ENCODE measurements around the gene PHF24. TPM values are rescaled to one million over a fixed set of nuclear protein-coding genes. Genes with fewer than 3 reads are reported as not detected.

The PHF24 gene
- total RNA-seq, 1 experiment from 2014 or later, result 0.47 TPM

DNA sequence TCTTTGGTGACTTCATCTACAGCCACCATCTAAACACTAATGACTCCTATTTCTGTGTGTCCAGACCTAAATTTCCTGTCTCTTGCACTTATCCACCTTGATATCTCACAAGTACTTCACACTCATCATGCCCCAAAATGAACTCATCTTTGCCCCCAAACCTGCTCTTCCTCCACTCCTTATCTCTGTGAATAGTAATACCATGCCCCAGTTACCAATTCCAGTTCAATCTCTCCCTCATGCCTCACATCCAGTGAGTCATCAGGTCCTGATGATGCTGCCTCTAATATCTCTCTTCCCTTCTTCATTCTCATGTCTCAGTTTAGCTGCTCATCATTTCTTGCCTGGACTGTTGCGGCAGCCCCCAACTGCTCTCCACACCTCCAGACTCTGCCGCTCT is 16.6 kb downstream of the PHF24 start:
- H2AFZ ChIP-seq (ENCODE audit: low read depth, low read length, poor library complexity, severe bottlenecking), result no peak overlapping the region
- no TSS peak for BruUV-seq (replicated peaks)
- no peaks in the 10 kb centered on the region for H3K9me3 ChIP-seq (ENCODE audit: control insufficient read depth in 1 of 2, insufficient read depth in 1 of 2, low read depth in 1 of 2, low read length in 2 of 2)
- POLR2A ChIA-PET, result no interaction called here
- intact Hi-C loops (cut with micrococcal nuclease), result no loop called here
- H3K9me2 ChIP-seq (ENCODE audit: insufficient read depth), result no peaks in the 10 kb centered on the region
- H3K4me2 ChIP-seq (ENCODE audit: low read length), result no peak overlapping the region
- no peaks in the 10 kb centered on the region for H4K20me1 ChIP-seq (ENCODE audit: insufficient read depth)
- TF ChIP-seq CEBPB (IDR thresholded peaks at IDR 0.05; ENCODE audit: low read depth) (no peak), POLR2AphosphoS5 (IDR thresholded peaks at IDR 0.05; ENCODE audit: low read depth, low read length) (no peak), JUND (IDR thresholded peaks at IDR 0.05) (no peak), EZH2 (IDR thresholded peaks at IDR 0.05) (no peak), EZH2phosphoT487 (IDR thresholded peaks at IDR 0.05; ENCODE audit: borderline replicate concordance) (no peak), RAD21 (IDR thresholded peaks at IDR 0.05; ENCODE audit: low read depth) (no peak), SIN3A (IDR thresholded peaks at IDR 0.05; ENCODE audit: low read depth) (no peak), YY1 (IDR thresholded peaks at IDR 0.05; ENCODE audit: extremely low read depth, insufficient replicate concordance, low read depth, low read length) (no peak), SRF (IDR thresholded peaks at IDR 0.05; ENCODE audit: low read depth) (no peak), TCF7L2 (IDR thresholded peaks at IDR 0.05; ENCODE audit: borderline replicate concordance, extremely low read depth, insufficient read depth, insufficient read length) (no peak), ZFX (IDR thresholded peaks at IDR 0.05) (no peak), SP1 (IDR thresholded peaks at IDR 0.05; ENCODE audit: low read depth) (no peak), POLR2A (IDR thresholded peaks at IDR 0.05; ENCODE audit: borderline replicate concordance, extremely low read depth, insufficient read depth, insufficient read length) (no peak), ELF1 (IDR thresholded peaks at IDR 0.05; ENCODE audit: borderline replicate concordance, low read depth) (no peak), EGR1 (IDR thresholded peaks at IDR 0.05; ENCODE audit: low read depth) (no peak)
- TF ChIP-seq, protein P1, sequence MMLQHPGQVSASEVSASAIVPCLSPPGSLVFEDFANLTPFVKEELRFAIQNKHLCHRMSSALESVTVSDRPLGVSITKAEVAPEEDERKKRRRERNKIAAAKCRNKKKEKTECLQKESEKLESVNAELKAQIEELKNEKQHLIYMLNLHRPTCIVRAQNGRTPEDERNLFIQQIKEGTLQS (IDR thresholded peaks at IDR 0.05), result no peak
- TF ChIP-seq, protein P2, sequence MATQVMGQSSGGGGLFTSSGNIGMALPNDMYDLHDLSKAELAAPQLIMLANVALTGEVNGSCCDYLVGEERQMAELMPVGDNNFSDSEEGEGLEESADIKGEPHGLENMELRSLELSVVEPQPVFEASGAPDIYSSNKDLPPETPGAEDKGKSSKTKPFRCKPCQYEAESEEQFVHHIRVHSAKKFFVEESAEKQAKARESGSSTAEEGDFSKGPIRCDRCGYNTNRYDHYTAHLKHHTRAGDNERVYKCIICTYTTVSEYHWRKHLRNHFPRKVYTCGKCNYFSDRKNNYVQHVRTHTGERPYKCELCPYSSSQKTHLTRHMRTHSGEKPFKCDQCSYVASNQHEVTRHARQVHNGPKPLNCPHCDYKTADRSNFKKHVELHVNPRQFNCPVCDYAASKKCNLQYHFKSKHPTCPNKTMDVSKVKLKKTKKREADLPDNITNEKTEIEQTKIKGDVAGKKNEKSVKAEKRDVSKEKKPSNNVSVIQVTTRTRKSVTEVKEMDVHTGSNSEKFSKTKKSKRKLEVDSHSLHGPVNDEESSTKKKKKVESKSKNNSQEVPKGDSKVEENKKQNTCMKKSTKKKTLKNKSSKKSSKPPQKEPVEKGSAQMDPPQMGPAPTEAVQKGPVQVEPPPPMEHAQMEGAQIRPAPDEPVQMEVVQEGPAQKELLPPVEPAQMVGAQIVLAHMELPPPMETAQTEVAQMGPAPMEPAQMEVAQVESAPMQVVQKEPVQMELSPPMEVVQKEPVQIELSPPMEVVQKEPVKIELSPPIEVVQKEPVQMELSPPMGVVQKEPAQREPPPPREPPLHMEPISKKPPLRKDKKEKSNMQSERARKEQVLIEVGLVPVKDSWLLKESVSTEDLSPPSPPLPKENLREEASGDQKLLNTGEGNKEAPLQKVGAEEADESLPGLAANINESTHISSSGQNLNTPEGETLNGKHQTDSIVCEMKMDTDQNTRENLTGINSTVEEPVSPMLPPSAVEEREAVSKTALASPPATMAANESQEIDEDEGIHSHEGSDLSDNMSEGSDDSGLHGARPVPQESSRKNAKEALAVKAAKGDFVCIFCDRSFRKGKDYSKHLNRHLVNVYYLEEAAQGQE (IDR thresholded peaks at IDR 0.05; ENCODE audit: low read depth), result no peak
- TF ChIP-seq, protein P3, sequence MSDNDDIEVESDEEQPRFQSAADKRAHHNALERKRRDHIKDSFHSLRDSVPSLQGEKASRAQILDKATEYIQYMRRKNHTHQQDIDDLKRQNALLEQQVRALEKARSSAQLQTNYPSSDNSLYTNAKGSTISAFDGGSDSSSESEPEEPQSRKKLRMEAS (IDR thresholded peaks at IDR 0.05), result no peak
- TF ChIP-seq, protein P4, sequence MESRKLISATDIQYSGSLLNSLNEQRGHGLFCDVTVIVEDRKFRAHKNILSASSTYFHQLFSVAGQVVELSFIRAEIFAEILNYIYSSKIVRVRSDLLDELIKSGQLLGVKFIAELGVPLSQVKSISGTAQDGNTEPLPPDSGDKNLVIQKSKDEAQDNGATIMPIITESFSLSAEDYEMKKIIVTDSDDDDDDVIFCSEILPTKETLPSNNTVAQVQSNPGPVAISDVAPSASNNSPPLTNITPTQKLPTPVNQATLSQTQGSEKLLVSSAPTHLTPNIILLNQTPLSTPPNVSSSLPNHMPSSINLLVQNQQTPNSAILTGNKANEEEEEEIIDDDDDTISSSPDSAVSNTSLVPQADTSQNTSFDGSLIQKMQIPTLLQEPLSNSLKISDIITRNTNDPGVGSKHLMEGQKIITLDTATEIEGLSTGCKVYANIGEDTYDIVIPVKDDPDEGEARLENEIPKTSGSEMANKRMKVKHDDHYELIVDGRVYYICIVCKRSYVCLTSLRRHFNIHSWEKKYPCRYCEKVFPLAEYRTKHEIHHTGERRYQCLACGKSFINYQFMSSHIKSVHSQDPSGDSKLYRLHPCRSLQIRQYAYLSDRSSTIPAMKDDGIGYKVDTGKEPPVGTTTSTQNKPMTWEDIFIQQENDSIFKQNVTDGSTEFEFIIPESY (IDR thresholded peaks at IDR 0.05; ENCODE audit: extremely low read depth, insufficient replicate concordance, low read length), result no peak
- TF ChIP-seq, protein P5, sequence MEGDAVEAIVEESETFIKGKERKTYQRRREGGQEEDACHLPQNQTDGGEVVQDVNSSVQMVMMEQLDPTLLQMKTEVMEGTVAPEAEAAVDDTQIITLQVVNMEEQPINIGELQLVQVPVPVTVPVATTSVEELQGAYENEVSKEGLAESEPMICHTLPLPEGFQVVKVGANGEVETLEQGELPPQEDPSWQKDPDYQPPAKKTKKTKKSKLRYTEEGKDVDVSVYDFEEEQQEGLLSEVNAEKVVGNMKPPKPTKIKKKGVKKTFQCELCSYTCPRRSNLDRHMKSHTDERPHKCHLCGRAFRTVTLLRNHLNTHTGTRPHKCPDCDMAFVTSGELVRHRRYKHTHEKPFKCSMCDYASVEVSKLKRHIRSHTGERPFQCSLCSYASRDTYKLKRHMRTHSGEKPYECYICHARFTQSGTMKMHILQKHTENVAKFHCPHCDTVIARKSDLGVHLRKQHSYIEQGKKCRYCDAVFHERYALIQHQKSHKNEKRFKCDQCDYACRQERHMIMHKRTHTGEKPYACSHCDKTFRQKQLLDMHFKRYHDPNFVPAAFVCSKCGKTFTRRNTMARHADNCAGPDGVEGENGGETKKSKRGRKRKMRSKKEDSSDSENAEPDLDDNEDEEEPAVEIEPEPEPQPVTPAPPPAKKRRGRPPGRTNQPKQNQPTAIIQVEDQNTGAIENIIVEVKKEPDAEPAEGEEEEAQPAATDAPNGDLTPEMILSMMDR (IDR thresholded peaks at IDR 0.05 in 2 of 3, conservative IDR thresholded peaks at IDR 0.05 in 1 of 3; ENCODE audit: borderline replicate concordance in 1 of 3, insufficient read depth in 1 of 3, low read depth in 2 of 3, low read length in 2 of 3), result no peak
- H3K9ac ChIP-seq (ENCODE audit: low read length), result no peak overlapping the region
- H3K27me3 ChIP-seq (ENCODE audit: insufficient read depth, low read length), result peaks cover 30% of the 10 kb centered on the region
- DNase-seq (ENCODE audit: low read depth, low spot score), result no peak
- CTCF ChIA-PET, result no interaction called here
- H3K36me3 ChIP-seq (ENCODE audit: control insufficient read depth in 1 of 2, insufficient read depth in 2 of 2, low read length in 2 of 2), result no peaks in the 10 kb centered on the region
- no peaks in the 10 kb centered on the region for H3K79me2 ChIP-seq (ENCODE audit: insufficient read depth, low read length)
- no peak for ATAC-seq
- H3K4me3 ChIP-seq (replicated peaks in 1 of 2; ENCODE audit: low read depth in 1 of 2, low read length in 2 of 2), result no peak overlapping the region
- no peak overlapping the region for H3K27ac ChIP-seq (ENCODE audit: low read depth, low read length)
- H3K4me1 ChIP-seq (ENCODE audit: control insufficient read depth in 1 of 2, insufficient read depth in 2 of 2, low read length in 2 of 2), result no peaks in the 10 kb centered on the region
- RAD21 ChIA-PET (ENCODE audit: low non-redundant PET in 1 of 2, low total read pairs in 2 of 2, uncharacterized antibody in 2 of 2, unreplicated experiment in 2 of 2), result no interaction called here
